Middle frontal gyrus (tissue), 1 donor: ENCODE data around the gene DNAH6.
"Not testable (repeated sequence)": the region's sequence is repeated elsewhere in the genome, so short reads cannot be mapped to it uniquely, and the experiment has no call there.

Experiments used
- DNase-seq: peaks from one replicate; pipeline ENCODE4 v3.0.0-alpha.2; 2015; ENCODE audit warnings: low spot score; ENCODE audit errors: extremely low spot score

Gene DNAH6

GRCh38 chr2:84865181-84865783, 349.0 kb downstream of the DNAH6 start:
- no peak for DNase-seq

- DNase-seq = no peak
These were observed 349.8 kb downstream of the DNAH6 start for GRCh38 chr2:84866122-84866521.

- DNase-seq = not testable (repeated sequence)
These were observed 352.0 kb downstream of the DNAH6 start for GRCh38 chr2:84868327-84868726.
